ENCODE data around the gene OR4M1.
"Not testable (repeated sequence)": the region's sequence is repeated elsewhere in the genome, so short reads cannot be mapped to it uniquely, and the experiment has no call there.

Gene OR4M1

DNA sequence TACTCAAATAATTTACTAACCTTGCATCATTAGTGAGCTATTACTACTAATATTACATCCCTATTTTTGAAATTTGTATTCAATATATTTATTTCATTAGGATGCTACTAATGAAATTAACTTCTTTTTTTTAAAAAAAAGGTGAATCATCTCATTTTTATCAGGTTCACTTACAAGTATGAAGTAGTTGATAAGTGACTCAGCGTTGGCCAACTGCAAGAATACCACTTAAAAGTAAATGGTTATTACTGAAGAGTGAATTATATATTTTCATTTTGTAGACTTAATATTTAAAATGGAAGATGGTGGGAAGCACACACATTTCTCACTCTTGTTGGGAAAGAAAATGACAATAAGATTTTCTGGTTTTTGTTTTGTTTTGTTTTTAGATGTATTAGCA is 49.9 kb downstream of the OR4M1 start:
- TF ChIP-seq, protein P1, sequence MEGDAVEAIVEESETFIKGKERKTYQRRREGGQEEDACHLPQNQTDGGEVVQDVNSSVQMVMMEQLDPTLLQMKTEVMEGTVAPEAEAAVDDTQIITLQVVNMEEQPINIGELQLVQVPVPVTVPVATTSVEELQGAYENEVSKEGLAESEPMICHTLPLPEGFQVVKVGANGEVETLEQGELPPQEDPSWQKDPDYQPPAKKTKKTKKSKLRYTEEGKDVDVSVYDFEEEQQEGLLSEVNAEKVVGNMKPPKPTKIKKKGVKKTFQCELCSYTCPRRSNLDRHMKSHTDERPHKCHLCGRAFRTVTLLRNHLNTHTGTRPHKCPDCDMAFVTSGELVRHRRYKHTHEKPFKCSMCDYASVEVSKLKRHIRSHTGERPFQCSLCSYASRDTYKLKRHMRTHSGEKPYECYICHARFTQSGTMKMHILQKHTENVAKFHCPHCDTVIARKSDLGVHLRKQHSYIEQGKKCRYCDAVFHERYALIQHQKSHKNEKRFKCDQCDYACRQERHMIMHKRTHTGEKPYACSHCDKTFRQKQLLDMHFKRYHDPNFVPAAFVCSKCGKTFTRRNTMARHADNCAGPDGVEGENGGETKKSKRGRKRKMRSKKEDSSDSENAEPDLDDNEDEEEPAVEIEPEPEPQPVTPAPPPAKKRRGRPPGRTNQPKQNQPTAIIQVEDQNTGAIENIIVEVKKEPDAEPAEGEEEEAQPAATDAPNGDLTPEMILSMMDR (IDR thresholded peaks at IDR 0.05; ENCODE audit: low read depth, low read length, missing control alignments), result no peak
- DNase-seq (ENCODE audit: extremely low read depth, low read depth), result no peak
- no peak overlapping the region for H3K4me3 ChIP-seq (replicated peaks; ENCODE audit: low read depth, low read length)

DNA sequence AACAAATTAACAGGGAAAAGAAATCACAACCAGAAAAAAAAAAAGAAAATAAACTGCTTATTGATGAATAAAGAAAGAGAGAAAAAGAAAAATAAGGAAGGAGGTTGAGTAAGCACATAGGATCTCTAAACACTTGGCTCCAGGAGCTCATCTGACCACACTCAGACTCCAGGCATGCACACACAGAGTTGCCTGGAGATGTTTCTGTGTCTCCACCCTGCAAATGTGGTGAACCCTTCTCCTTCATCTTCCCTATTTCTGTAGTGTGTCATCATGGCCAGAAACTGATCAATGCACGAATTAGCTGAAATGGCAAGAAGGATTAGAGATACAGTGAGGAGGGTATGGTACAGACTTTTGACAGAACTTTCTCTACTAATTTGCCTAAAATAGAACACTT is 50.5 kb downstream of the OR4M1 start:
- no peak for DNase-seq (ENCODE audit: extremely low read depth, low read depth)
- TF ChIP-seq, protein P1 (IDR thresholded peaks at IDR 0.05; ENCODE audit: low read depth, low read length, missing control alignments), result no peak
- H3K4me3 ChIP-seq (replicated peaks; ENCODE audit: low read depth, low read length), result no peak overlapping the region

- not testable (repeated sequence) for H3K4me3 ChIP-seq (replicated peaks; ENCODE audit: low read depth, low read length); DNase-seq (ENCODE audit: extremely low read depth, low read depth)
Observed at GRCh38 chr14:19827626-19828244, 54.4 kb downstream of the OR4M1 start.

GRCh38 chr14:19828314-19828713 is 55.0 kb downstream of the OR4M1 start:
- TF ChIP-seq, protein P1 (IDR thresholded peaks at IDR 0.05; ENCODE audit: low read depth, low read length, missing control alignments), result no peak
- no peak for DNase-seq (ENCODE audit: extremely low read depth, low read depth)
- no peak overlapping the region for H3K4me3 ChIP-seq (replicated peaks; ENCODE audit: low read depth, low read length)

Measured in HFF-Myc (cell line).